GM12875 (cell line): ENCODE data around the gene APOBEC2.

Source experiments
- H3K4me3 ChIP-seq: one replicate; pipeline ENCODE4 v1.5.1; 2011; ENCODE audit warnings: low read depth, low read length, control low read depth
- CTCF ChIP-seq: IDR thresholded peaks from 2 replicates; pipeline ENCODE4 v1.5.1; 2011; ENCODE audit warnings: low read depth, mild to moderate bottlenecking, control low read depth, inconsistent platforms, low read length, moderate library complexity, borderline replicate concordance; ENCODE audit not compliant: insufficient read depth

Gene APOBEC2

DNA sequence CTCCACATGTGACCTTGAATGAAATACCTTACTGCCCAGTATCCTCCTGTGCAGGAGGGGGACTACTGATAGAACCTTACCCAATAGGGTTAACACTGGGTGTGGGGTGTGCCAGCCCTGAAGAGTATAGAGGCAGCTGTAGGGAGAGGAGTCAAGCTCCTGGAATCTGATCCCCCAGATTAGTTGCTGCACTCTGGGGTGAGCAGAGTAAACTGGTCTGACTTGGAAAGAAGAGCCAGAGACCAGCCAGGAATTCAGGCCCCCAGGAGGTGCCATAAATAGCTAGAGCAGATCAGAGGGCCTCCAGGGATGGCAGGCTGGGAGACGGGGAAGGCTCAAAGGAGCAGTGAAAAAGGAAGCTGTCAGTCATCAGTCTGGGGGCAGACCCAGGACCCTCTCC is 3.5 kb upstream of the APOBEC2 start:
- no peak overlapping the region for H3K4me3 ChIP-seq
- no peak for TF ChIP-seq CTCF

- no peak for TF ChIP-seq CTCF
- H3K4me3 ChIP-seq: no peak overlapping the region
Observed at GRCh38 chr6:41049955-41050354, 3.0 kb upstream of the APOBEC2 start.

DNA sequence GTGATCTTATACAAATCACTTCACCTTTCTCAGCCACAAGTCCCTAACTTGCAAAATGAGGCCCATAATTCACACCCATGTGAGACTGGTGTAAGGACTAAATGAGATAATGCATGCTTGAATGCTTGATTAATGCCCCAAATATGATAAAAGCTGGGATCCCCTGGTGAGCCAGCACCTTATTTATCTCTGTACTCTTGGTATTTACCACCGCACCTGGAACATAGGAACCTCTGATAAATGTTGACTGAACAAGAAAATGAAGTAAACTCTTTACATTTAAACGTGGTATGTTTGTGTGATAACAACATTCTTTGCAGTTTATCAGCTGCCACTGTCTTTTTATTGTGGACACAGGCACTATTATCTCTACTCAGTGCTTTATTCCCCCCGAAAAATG is 2.5 kb upstream of the APOBEC2 start:
- TF ChIP-seq CTCF: no peak
- no peak overlapping the region for H3K4me3 ChIP-seq

DNA sequence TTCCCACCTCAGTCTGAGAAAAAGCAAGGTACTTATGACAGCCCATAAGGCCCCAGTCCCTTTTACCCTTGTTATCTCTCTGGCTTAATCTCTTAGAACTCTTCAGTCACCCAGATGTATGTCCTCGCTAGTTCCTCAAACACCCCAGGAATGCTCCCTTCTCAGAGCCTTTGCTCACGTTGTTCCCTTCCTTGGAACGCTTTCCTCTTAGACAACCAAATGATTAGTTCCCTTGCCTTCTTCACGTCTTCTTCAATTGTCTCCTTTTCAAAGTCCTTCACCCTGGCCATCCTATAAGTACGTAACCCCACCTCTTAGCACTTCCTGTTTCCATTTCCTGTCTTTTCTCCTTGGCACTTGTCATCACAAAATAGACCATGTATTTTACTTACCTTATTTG is 1.1 kb upstream of the APOBEC2 start:
- no peak overlapping the region for H3K4me3 ChIP-seq
- no peak for TF ChIP-seq CTCF

DNA sequence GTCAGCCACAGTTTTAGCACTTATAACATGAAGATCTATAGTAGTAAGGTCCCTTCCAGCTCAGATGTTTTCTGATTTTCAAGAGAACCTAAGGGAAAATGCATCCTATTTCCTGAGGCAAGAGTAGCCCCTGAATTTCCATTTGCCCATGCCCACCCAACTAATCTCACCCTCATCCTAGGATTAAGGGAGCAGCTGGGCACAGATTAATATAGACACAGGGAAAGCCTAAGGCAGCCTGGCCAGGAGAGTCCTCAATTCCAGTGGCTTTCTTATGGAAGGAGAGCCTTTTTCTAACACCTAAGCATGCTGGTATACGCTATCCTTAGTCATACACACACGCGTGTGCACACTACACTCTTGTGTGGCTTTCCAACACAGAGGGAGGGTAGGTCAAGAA is 1.5 kb downstream of the APOBEC2 start:
- H3K4me3 ChIP-seq: no peak overlapping the region
- TF ChIP-seq CTCF: no peak

- no peak for TF ChIP-seq CTCF
- no peak overlapping the region for H3K4me3 ChIP-seq
Observed at GRCh38 chr6:41055149-41055548, 2.1 kb downstream of the APOBEC2 start.

GRCh38 chr6:41056768-41057490 is 3.9 kb downstream of the APOBEC2 start:
- H3K4me3 ChIP-seq: no peak overlapping the region
- no peak for TF ChIP-seq CTCF
